KMS-11 (cell line): ENCODE data around the gene LTA.
A peak's percentile ranks its signal among the peaks of the same experiment; 100 is the strongest.

Source experiments
- H2AFZ ChIP-seq: fragments of 200-600 bp; sonication (generic); 2 replicates; pipeline ENCODE4 v1.6.1; 2016; ENCODE audit warnings: antibody characterized with exemption, mixed run types, low read depth
- H3K27ac ChIP-seq: fragments of 200-600 bp; sonication (generic); 2 replicates; pipeline ENCODE4 v1.6.1; 2016; ENCODE audit warnings: mild to moderate bottlenecking, mixed run types
- H3K27me3 ChIP-seq: fragments of 200-600 bp; sonication (generic); 2 replicates; pipeline ENCODE4 v1.6.1; 2017; ENCODE audit warnings: mild to moderate bottlenecking, low read depth, mixed run types, moderate library complexity; ENCODE audit not compliant: insufficient read depth
- H3K36me3 ChIP-seq: fragments of 200-600 bp; sonication (generic); 2 replicates; pipeline ENCODE4 v1.6.1; 2017; ENCODE audit warnings: mild to moderate bottlenecking, mixed run types; ENCODE audit not compliant: insufficient read depth
- H3K4me1 ChIP-seq: fragments of 200-600 bp; sonication (generic); 2 replicates; pipeline ENCODE4 v1.6.1; 2016; ENCODE audit warnings: mild to moderate bottlenecking, low read depth, mixed run types; ENCODE audit not compliant: poor library complexity, severe bottlenecking
- H3K4me2 ChIP-seq: fragments of 200-600 bp; sonication (generic); 2 replicates; pipeline ENCODE4 v1.7.0; 2016; ENCODE audit warnings: mild to moderate bottlenecking, mixed run types
- H3K4me3 ChIP-seq: fragments of 200-600 bp; sonication (generic); IDR thresholded peaks from 2 replicates; pipeline ENCODE4 v1.6.1; 2017; ENCODE audit warnings: low read depth, low read length, mixed read lengths; ENCODE audit not compliant: insufficient read depth
- H3K79me2 ChIP-seq: fragments of 200-600 bp; sonication (generic); 2 replicates; pipeline ENCODE4 v1.6.1; 2016; ENCODE audit warnings: low read depth, mixed run types; ENCODE audit not compliant: insufficient read depth
- H3K9ac ChIP-seq: fragments of 200-600 bp; sonication (generic); 2 replicates; pipeline ENCODE4 v1.6.1; 2016; ENCODE audit warnings: mild to moderate bottlenecking, mixed run types
- H4K20me1 ChIP-seq: fragments of 200-600 bp; sonication (generic); 2 replicates; pipeline ENCODE4 v1.6.1; 2016; ENCODE audit warnings: mild to moderate bottlenecking, mixed run types; ENCODE audit not compliant: insufficient read depth
- TF ChIP-seq, protein P1 (sequence below): fragments of 200-600 bp; sonication (generic); conservative IDR thresholded peaks from 2 replicates; pipeline ENCODE4 v1.6.1; 2017; ENCODE audit warnings: low read depth, mild to moderate bottlenecking, antibody characterized with exemption, low read length, moderate library complexity, mixed read lengths

The LTA gene

DNA sequence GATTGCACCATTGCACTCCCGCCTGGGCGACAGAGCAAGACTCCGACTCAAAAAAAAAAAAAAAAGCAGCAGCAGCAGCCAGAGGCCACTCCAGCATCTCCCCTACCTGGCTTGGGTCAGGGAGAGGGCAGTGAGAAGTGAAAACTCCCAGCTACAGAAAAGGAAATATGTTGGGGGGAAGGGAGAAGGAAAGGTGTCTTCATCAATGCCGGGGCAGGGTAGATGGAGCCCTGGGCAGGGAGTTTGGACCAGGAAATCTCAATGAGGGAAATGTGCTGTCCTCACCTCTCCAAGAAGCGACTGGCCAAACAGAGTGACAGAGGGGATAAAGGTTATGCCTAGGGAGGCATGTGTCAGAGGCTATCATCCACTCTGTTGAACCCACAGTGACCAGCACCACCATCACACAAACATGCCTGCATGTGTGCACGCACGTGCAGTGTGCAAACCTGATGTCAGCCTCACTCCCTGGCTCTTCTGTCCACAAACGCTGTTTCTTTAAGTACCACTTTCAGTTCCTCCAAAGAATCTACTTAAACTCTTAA, 42.1 kb downstream of the LTA start:
- H4K20me1 ChIP-seq: no peaks in the 10 kb centered on the region
- no peaks in the 10 kb centered on the region for H3K36me3 ChIP-seq
- H3K4me2 ChIP-seq: no peak overlapping the region
- H2AFZ ChIP-seq: no peak overlapping the region
- H3K27me3 ChIP-seq: no peaks in the 10 kb centered on the region
- H3K4me1 ChIP-seq: peaks cover 16% of the 10 kb centered on the region
- no peaks in the 10 kb centered on the region for H3K79me2 ChIP-seq
- H3K27ac ChIP-seq: no peak overlapping the region
- no peak overlapping the region for H3K9ac ChIP-seq
- H3K4me3 ChIP-seq: no peak overlapping the region
- TF ChIP-seq, protein P1, sequence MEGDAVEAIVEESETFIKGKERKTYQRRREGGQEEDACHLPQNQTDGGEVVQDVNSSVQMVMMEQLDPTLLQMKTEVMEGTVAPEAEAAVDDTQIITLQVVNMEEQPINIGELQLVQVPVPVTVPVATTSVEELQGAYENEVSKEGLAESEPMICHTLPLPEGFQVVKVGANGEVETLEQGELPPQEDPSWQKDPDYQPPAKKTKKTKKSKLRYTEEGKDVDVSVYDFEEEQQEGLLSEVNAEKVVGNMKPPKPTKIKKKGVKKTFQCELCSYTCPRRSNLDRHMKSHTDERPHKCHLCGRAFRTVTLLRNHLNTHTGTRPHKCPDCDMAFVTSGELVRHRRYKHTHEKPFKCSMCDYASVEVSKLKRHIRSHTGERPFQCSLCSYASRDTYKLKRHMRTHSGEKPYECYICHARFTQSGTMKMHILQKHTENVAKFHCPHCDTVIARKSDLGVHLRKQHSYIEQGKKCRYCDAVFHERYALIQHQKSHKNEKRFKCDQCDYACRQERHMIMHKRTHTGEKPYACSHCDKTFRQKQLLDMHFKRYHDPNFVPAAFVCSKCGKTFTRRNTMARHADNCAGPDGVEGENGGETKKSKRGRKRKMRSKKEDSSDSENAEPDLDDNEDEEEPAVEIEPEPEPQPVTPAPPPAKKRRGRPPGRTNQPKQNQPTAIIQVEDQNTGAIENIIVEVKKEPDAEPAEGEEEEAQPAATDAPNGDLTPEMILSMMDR: no peak

DNA sequence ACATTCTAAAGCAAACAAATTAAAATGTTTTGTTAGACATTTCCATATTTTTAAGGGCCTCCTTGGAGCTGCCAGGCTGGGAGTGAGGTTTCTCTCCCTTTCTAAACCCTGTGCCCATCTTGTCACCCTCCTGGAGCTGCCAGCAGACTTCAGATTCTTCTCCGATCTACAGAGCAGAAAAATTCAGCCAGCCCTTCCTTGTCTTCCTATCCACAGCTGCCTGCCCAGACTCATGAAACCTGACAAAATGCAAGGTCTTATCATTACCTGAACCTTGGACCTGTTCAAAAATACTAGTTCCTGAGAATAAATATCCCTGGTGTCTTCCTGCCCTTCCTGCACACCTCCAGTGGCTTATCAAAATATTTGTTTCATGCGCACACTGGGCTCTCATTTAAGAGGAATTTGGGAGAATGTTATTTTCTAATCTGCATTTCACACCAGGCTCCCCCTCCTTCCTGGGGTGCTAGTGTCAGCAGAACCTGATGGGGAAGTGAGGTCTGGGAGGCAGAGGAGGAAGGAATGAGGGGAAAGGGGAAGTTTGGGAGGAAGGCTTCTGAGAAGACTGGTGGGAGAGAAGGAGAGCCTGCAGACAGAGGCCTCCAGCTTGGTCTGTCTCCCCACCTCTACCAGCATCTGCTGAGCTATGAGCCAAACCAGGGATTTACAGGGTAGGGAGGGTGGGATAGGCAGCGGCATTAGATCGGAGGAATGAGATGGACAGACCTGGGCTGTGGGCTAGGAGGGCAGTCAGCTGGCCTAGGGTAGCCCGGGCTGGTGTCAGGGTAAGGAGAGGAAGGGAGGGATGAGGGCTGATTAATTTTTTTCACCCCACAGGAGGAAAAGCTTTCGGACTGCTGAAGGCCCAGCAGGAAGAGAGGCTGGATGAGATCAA, 42.8 kb downstream of the LTA start, which contains the start of gene AIF1:
Gene AIF1, plus strand, starts transcription at position 551 of the 895 bp plus-strand sequence. Its CDS starts 96 bp downstream, at position 647.
- no peaks in the 10 kb centered on the region for H4K20me1 ChIP-seq
- H3K4me3 ChIP-seq: no peak within 1 kb of the TSS
- no peak within 1 kb of the TSS for H3K27ac ChIP-seq
- H3K27me3 ChIP-seq: no peaks in the 10 kb centered on the region
- TF ChIP-seq, protein P1: no peak
- no peaks in the 10 kb centered on the region for H3K36me3 ChIP-seq
- H3K79me2 ChIP-seq: no peaks in the 10 kb centered on the region
- peaks cover 20% of the 10 kb centered on the region for H3K4me1 ChIP-seq
- no peak within 1 kb of the TSS for H2AFZ ChIP-seq
- no peak within 1 kb of the TSS for H3K4me2 ChIP-seq
- H3K9ac ChIP-seq: no peak within 1 kb of the TSS

- Histone ChIP-seq H3K4me2 (no peak overlapping the region), H4K20me1 (no peaks in the 10 kb centered on the region), H3K4me3 (no peak overlapping the region), H3K36me3 (no peaks in the 10 kb centered on the region), H3K27ac (no peak overlapping the region), H3K4me1 (peaks cover 20% of the 10 kb centered on the region), H3K27me3 (no peaks in the 10 kb centered on the region), H3K79me2 (peaks cover under 1% of the 10 kb centered on the region; the same call in 1 of the 2 replicates), H3K9ac (no peak overlapping the region), H2AFZ (no peak overlapping the region)
- TF ChIP-seq, protein P1: no peak
Measured at GRCh38 chr6:31615748-31616147, 43.7 kb downstream of the LTA start.

DNA sequence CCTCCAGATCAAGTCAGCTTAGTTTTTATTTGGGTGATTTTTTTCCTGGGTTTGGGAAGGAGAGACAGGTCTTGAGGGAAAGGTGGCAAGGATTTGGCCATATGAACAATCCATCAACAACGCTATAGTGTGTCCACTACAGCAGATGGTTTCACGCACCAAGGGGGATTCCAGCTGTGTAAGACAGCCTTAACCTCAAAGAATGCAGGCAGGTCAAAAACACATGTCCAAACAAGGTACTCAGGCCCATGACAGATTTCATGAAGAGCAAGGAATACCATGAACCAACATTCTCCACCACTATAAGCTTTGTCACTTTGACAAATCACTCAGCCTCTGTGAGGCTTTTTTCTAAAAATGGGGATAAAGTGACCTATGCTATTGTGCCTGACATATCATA, 44.9 kb downstream of the LTA start:
- TF ChIP-seq, protein P1: no peak
- no peak overlapping the region for H3K4me3 ChIP-seq
- no peak overlapping the region for H3K27ac ChIP-seq
- H4K20me1 ChIP-seq: no peaks in the 10 kb centered on the region
- H3K4me1 ChIP-seq: peaks cover 23% of the 10 kb centered on the region
- H3K9ac ChIP-seq: no peak overlapping the region
- H3K4me2 ChIP-seq: peak overlapping the region; percentile 37
- H3K27me3 ChIP-seq: no peaks in the 10 kb centered on the region
- H2AFZ ChIP-seq: 0 out of 2 replicates have a peak overlapping the region, but pooled peaks have one; percentile 20
- H3K36me3 ChIP-seq: no peaks in the 10 kb centered on the region
- peaks cover 13% of the 10 kb centered on the region for H3K79me2 ChIP-seq
